Measurements from ENCODE around the gene MSN.
"Not testable (repeated sequence)": the region's sequence is repeated elsewhere in the genome, so short reads cannot be mapped to it uniquely, and the experiment has no call there.

Gene MSN

GRCh38 chrX:65667503-65668376 is at the start of gene MSN:
Gene MSN (plus strand): TSS chrX:65667654. CDS start chrX:65667842, 188 bp downstream.
- peak; percentile 81 for DNase-seq

- DNase-seq: not testable (repeated sequence)
These were observed 47.3 kb upstream of the MSN start for GRCh38 chrX:65620096-65620705.

GRCh38 chrX:65630771-65631170 is 36.7 kb upstream of the MSN start:
- no peak for DNase-seq

- no peak for DNase-seq
These were observed 33.6 kb upstream of the MSN start for GRCh38 chrX:65633826-65634225.

- no peak for DNase-seq
These were observed 32.7 kb upstream of the MSN start for GRCh38 chrX:65634732-65635131.

GRCh38 chrX:65635378-65635777 is 32.1 kb upstream of the MSN start:
- no peak for DNase-seq

GRCh38 chrX:65635822-65636221 is 31.6 kb upstream of the MSN start:
- DNase-seq: no peak

GRCh38 chrX:65636261-65636660 is 31.2 kb upstream of the MSN start:
- DNase-seq: not testable (repeated sequence)

GRCh38 chrX:65637335-65637734 is 30.1 kb upstream of the MSN start:
- no peak for DNase-seq

GRCh38 chrX:65642914-65643491 is 24.5 kb upstream of the MSN start:
- no peak for DNase-seq

GRCh38 chrX:65643531-65644052 is 23.9 kb upstream of the MSN start:
- no peak for DNase-seq

- DNase-seq: no peak
These were observed 22.7 kb upstream of the MSN start for GRCh38 chrX:65644621-65645289.

GRCh38 chrX:65647801-65648200 is 19.7 kb upstream of the MSN start:
- no peak for DNase-seq

GRCh38 chrX:65652098-65652497 is 15.4 kb upstream of the MSN start:
- DNase-seq: no peak

- not testable (repeated sequence) for DNase-seq
These were observed 10.4 kb upstream of the MSN start for GRCh38 chrX:65657009-65657441.

GRCh38 chrX:65657659-65658058 is 9.8 kb upstream of the MSN start:
- no peak for DNase-seq

- DNase-seq: no peak
These were observed 9.2 kb upstream of the MSN start for GRCh38 chrX:65658229-65658628.

GRCh38 chrX:65667157-65667502 is 324 bp upstream of the MSN start:
- DNase-seq: no peak

GRCh38 chrX:65668377-65669310 is 1.2 kb downstream of the MSN start:
- DNase-seq: peak; percentile 67

GRCh38 chrX:65671286-65671685 is 3.8 kb downstream of the MSN start:
- DNase-seq: no peak

- no peak for DNase-seq
These were observed 4.5 kb downstream of the MSN start for GRCh38 chrX:65671966-65672365.

GRCh38 chrX:65673857-65674203 is 6.4 kb downstream of the MSN start:
- no peak for DNase-seq

All from CD4-positive, alpha-beta T cell treated with Interleukin-17A for 1 hour (primary cell).